Erythroblast (primary cell): ENCODE measurements around the gene UQCRFS1.

Experiments used
- DNase-seq, 2 experiments: peaks; one replicate each; lab custom pipeline; 2025; lab: John Stamatoyannopoulos, UW
- GATA1 ChIP-seq: IDR thresholded peaks from 2 replicates; pipeline ENCODE4 v1.6.1; 2011; ENCODE audit warnings: low read depth, mild to moderate bottlenecking, control low read depth, low read length, moderate library complexity
- POLR2A ChIP-seq: IDR thresholded peaks from 2 replicates; pipeline ENCODE4 v1.6.1; 2011; ENCODE audit warnings: mild to moderate bottlenecking, low read length

The UQCRFS1 gene

GRCh38 chr19:29202281-29202680 lies 10.7 kb downstream of the UQCRFS1 start:
- DNase-seq: no peak
- no peak for TF ChIP-seq POLR2A
- no peak for TF ChIP-seq GATA1

GRCh38 chr19:29201855-29202254 lies 11.1 kb downstream of the UQCRFS1 start:
- no peak for DNase-seq
- no peak for TF ChIP-seq GATA1
- no peak for TF ChIP-seq POLR2A

- TF ChIP-seq GATA1 (no peak), POLR2A (no peak)
- DNase-seq: no peak
These were observed 18.3 kb downstream of the UQCRFS1 start for GRCh38 chr19:29194658-29195057.

- TF ChIP-seq POLR2A: no peak
- TF ChIP-seq GATA1: no peak
These were observed 19.8 kb downstream of the UQCRFS1 start for GRCh38 chr19:29193155-29193554.

GRCh38 chr19:29191005-29191404 lies 21.9 kb downstream of the UQCRFS1 start:
- no peak for DNase-seq
- TF ChIP-seq GATA1: no peak
- no peak for TF ChIP-seq POLR2A

More at GRCh38 chr19:29193155-29193554, 19.8 kb downstream of the UQCRFS1 start:
- DNase-seq: no peak

- no peak for DNase-seq
- TF ChIP-seq POLR2A (no peak), GATA1 (no peak)
These were observed 24.0 kb downstream of the UQCRFS1 start for GRCh38 chr19:29189033-29189360.

GRCh38 chr19:29188289-29189032 lies 24.5 kb downstream of the UQCRFS1 start:
- no peak for DNase-seq
- no peak for TF ChIP-seq POLR2A
- TF ChIP-seq GATA1: no peak

GRCh38 chr19:29187676-29188075 lies 25.3 kb downstream of the UQCRFS1 start:
- no peak for DNase-seq
- no peak for TF ChIP-seq GATA1
- no peak for TF ChIP-seq POLR2A

- no peak for TF ChIP-seq POLR2A
- no peak for TF ChIP-seq GATA1
- DNase-seq: no peak
These were observed 27.5 kb downstream of the UQCRFS1 start for GRCh38 chr19:29185427-29185826.

GRCh38 chr19:29176981-29177754 lies 35.8 kb downstream of the UQCRFS1 start:
- peak in 1 of 2 experiments; percentile 1 for DNase-seq
- TF ChIP-seq POLR2A: no peak
- no peak for TF ChIP-seq GATA1

GRCh38 chr19:29173896-29174295 lies 39.1 kb downstream of the UQCRFS1 start:
- DNase-seq: no peak
- TF ChIP-seq POLR2A (no peak), GATA1 (no peak)

GRCh38 chr19:29172302-29172701 lies 40.6 kb downstream of the UQCRFS1 start:
- no peak for TF ChIP-seq GATA1
- TF ChIP-seq POLR2A: no peak
- DNase-seq: no peak

- TF ChIP-seq POLR2A: no peak
- no peak for TF ChIP-seq GATA1
- DNase-seq: no peak
These were observed 41.4 kb downstream of the UQCRFS1 start for GRCh38 chr19:29171525-29171924.

GRCh38 chr19:29170554-29170953 lies 42.4 kb downstream of the UQCRFS1 start:
- DNase-seq: no peak
- TF ChIP-seq POLR2A (no peak), GATA1 (no peak)
